K562 (cell line): ENCODE results near the gene TTLL8. TPM values are rescaled to one million over a fixed set of nuclear protein-coding genes. Genes with fewer than 3 reads are reported as not detected.

Source experiments
- ATAC-seq: fragments of 200-7000 bp; cut with Tn5 transposase; 3 replicates; pipeline ENCODE4 v1.9.1; 2020; ENCODE audit warnings: moderate library complexity
- BruUV-seq: library from RNA; stranded (reverse); fragments of 400-500 nt; replicated peaks from 2 replicates; lab custom pipeline; 2021; lab: Mats Ljungman, UMichigan
- CTCF ChIA-PET: fragments of 300-600 bp; formaldehyde crosslinking; extraction: SDS; loops from one replicate; lab custom pipeline; 2021; ENCODE audit warnings: low intra/inter-chr PET ratio; lab: Yijun Ruan, JAX
- POLR2A ChIA-PET: fragments of 300-600, 350-650 bp; sonication (Branson Sonifier 250); formaldehyde crosslinking; extraction: SDS; loops from one replicate; lab custom pipeline; 2021; ENCODE audit warnings: antibody characterized with exemption, inconsistent platforms; lab: Yijun Ruan, JAX
- DNase-seq, 4 experiments: peaks; one replicate each; pipeline versions ENCODE4 v3.0.0 to v3.0.0-alpha.2; 2011 to 2018; ENCODE audit warnings: low spot score in 3 of 4, mixed read lengths in 3 of 4; ENCODE audit errors: extremely low read depth in 1 of 4
- FAIRE-seq: peaks from 2 replicates; lab custom pipeline; 2011; peaks lifted over from hg19 to GRCh38; lab: Jason Lieb, UNC
- H2AFZ ChIP-seq: 2 replicates; pipeline ENCODE4 v1.6.0; 2011; ENCODE audit warnings: low read depth, low read length, control low read depth, inconsistent platforms
- H3K27ac ChIP-seq: fragments of 200-600 bp; 3 replicates; pipeline ENCODE4 v1.8.0; 2011; ENCODE audit warnings: low read depth, mild to moderate bottlenecking, control low read depth, inconsistent platforms, low read length, moderate library complexity, mixed read lengths; ENCODE audit errors: extremely low read depth
- H3K27me3 ChIP-seq, 2 experiments: fragments of 300-600 bp in 1 of 2; 2 replicates in 1 of 2; 3 replicates in 1 of 2; pipeline versions ENCODE4 v1.6.0 to v1.8.0; 2011; ENCODE audit warnings: inconsistent platforms in 2 of 2, low read length in 2 of 2, mild to moderate bottlenecking in 1 of 2, mixed read lengths in 1 of 2, moderate library complexity in 1 of 2; ENCODE audit not compliant: control insufficient read depth in 2 of 2, insufficient read depth in 2 of 2
- H3K36me3 ChIP-seq: fragments of 300-600 bp; 3 replicates; pipeline ENCODE4 v1.8.0; 2011; ENCODE audit warnings: mild to moderate bottlenecking, low read length, inconsistent platforms; ENCODE audit not compliant: control insufficient read depth, insufficient read depth
- H3K4me1 ChIP-seq, 2 experiments: fragments of 200-600 bp in 1 of 2; replicated peaks in 1 of 2; 2 replicates in 1 of 2; 3 replicates in 1 of 2; pipeline versions ENCODE4 v1.5.1 to v1.8.0; 2011; ENCODE audit warnings: inconsistent platforms in 2 of 2, low read length in 2 of 2, mild to moderate bottlenecking in 1 of 2, mixed read lengths in 1 of 2, moderate library complexity in 1 of 2; ENCODE audit not compliant: control insufficient read depth in 2 of 2, insufficient read depth in 2 of 2
- H3K4me2 ChIP-seq: 2 replicates; pipeline ENCODE4 v1.6.1; 2011; ENCODE audit warnings: low read length, control low read depth, inconsistent platforms, mixed read lengths; ENCODE audit not compliant: insufficient read depth
- H3K4me3 ChIP-seq: fragments of 200-600 bp; sonication (generic), shearing (Covaris generic); 2 replicates; pipeline ENCODE4 v1.5.1; 2016; ENCODE audit warnings: control low read depth, inconsistent platforms
- H3K79me2 ChIP-seq: fragments of 200-600 bp; 3 replicates; pipeline ENCODE4 v1.8.0; 2011; ENCODE audit warnings: low read length, inconsistent platforms; ENCODE audit not compliant: control insufficient read depth, insufficient read depth
- H3K9ac ChIP-seq, 2 experiments: 2 replicates each; pipeline versions ENCODE4 v1.6.0 to v1.6.1; 2011; ENCODE audit warnings: low read depth in 2 of 2, low read length in 2 of 2, control low read depth in 1 of 2, inconsistent platforms in 1 of 2, mild to moderate bottlenecking in 1 of 2, mixed read lengths in 1 of 2; ENCODE audit not compliant: insufficient read depth in 1 of 2
- H3K9me1 ChIP-seq: one replicate; pipeline ENCODE4 v1.6.0; 2011; ENCODE audit warnings: inconsistent platforms, mild to moderate bottlenecking, low read length, moderate library complexity; ENCODE audit not compliant: control insufficient read depth, insufficient read depth
- H3K9me3 ChIP-seq: replicated peaks from 2 replicates; pipeline ENCODE4 v1.5.1; 2011; ENCODE audit warnings: low read depth, low read length, inconsistent platforms; ENCODE audit not compliant: control insufficient read depth, insufficient read depth
- H4K20me1 ChIP-seq: replicated peaks from 2 replicates; pipeline ENCODE4 v1.6.1; 2011; ENCODE audit warnings: low read length, inconsistent platforms, mixed read lengths; ENCODE audit not compliant: control insufficient read depth, insufficient read depth
- AFF1 ChIP-seq, 2 experiments: fragments of 450-650 bp; IDR thresholded peaks; 2 replicates each; pipeline ENCODE4 v1.6.1; 2018; ENCODE audit warnings: mild to moderate bottlenecking in 2 of 2, low read depth in 1 of 2; ENCODE audit not compliant: partially characterized antibody in 2 of 2
- MED1 ChIP-seq: sonication (generic); formaldehyde crosslinking; IDR thresholded peaks from 2 replicates; pipeline ENCODE4 v1.8.1; 2023; ENCODE audit warnings: missing genetic modification reagents, borderline replicate concordance
- MTA3 ChIP-seq: fragments of 450-650 bp; formaldehyde crosslinking; IDR thresholded peaks from 2 replicates; pipeline ENCODE4 v1.6.1; 2017; ENCODE audit warnings: mild to moderate bottlenecking, borderline replicate concordance
- SAFB ChIP-seq: fragments of 200-400 bp; formaldehyde crosslinking; IDR thresholded peaks from 2 replicates; pipeline ENCODE4 v1.6.1; 2017; ENCODE audit warnings: low read depth, low read length, borderline replicate concordance
- SRSF9 ChIP-seq: fragments of 200-400 bp; formaldehyde crosslinking; IDR thresholded peaks from 2 replicates; pipeline ENCODE4 v1.6.1; 2017; ENCODE audit warnings: low read depth, low read length, borderline replicate concordance
- SUPT5H ChIP-seq: fragments of 450-650 bp; IDR thresholded peaks from 2 replicates; pipeline ENCODE4 v1.6.1; 2016
- ZNF551 ChIP-seq: fragments of 250-450 bp; sonication (Bioruptor Pico); IDR thresholded peaks from 2 replicates; pipeline ENCODE4 v1.5.0; 2021; ENCODE audit warnings: mild to moderate bottlenecking, moderate library complexity
- WGBS: fragments of 100-300 bp; shearing (Covaris generic); methylation state at CpG from one replicate; pipeline ENCODE4 v1.1.6; 2016; ENCODE audit warnings: low coverage, mixed read lengths; ENCODE audit not compliant: insufficient coverage; ENCODE audit errors: missing lambda C conversion rate; 5-methylcytosine and 5-hydroxymethylcytosine counted together
- in situ Hi-C: fragments of 300-500 bp; cut with MboI; formaldehyde crosslinking; loops from 4 replicates; pipeline ENCODE4 v1.15.0; 2018; ENCODE audit warnings: inconsistent platforms, mixed read lengths
- intact Hi-C: fragments of 100-400 bp; cut with micrococcal nuclease; formaldehyde crosslinking; loops from 2 replicates; pipeline ENCODE4 v1.14.2; 2022
- polyA plus RNA-seq, 8 experiments: library from polyadenylated mRNA; depleted of rRNA in 4 of 8; stranded (reverse) in 5 of 8; unstranded in 3 of 8; fragments of >200 nt; fragmentation: Nextera tagmentation in 2 of 8; fragmentation: Illumina TruSeq in 1 of 8; extraction: Ambion mirVana in 2 of 8; extraction: Trizol in 1 of 8; gene quantifications; 2 replicates each; pipeline versions ENCODE4 v1.2.1 to v1.2.3, GENCODE V29; 2011 to 2014; ENCODE audit warnings: inconsistent platforms in 1 of 8, missing spikeins in 1 of 8
- total RNA-seq, 7 experiments: library from RNA; depleted of rRNA in 6 of 7; stranded (reverse); fragments of >200 nt in 6 of 7; fragmentation: Illumina TruSeq in 2 of 7; extraction: Trizol in 2 of 7; gene quantifications; 2 replicates each; pipeline versions ENCODE4 v1.2.1 to v1.2.3, GENCODE V29; 2011 to 2021; ENCODE audit warnings: low replicate concordance in 1 of 7
- TF ChIP-seq, protein P1 (sequence below): fragments of 250-450 bp; sonication (Bioruptor Pico); IDR thresholded peaks from 2 replicates; pipeline ENCODE4 v1.4.0; 2020; ENCODE audit warnings: mild to moderate bottlenecking, moderate library complexity

Gene TTLL8
- total and polyA plus RNA-seq, 9 of the 15 experiments (the other 6 are each of a cell fraction or from before 2014, with no cell fraction given), result not detected

DNA sequence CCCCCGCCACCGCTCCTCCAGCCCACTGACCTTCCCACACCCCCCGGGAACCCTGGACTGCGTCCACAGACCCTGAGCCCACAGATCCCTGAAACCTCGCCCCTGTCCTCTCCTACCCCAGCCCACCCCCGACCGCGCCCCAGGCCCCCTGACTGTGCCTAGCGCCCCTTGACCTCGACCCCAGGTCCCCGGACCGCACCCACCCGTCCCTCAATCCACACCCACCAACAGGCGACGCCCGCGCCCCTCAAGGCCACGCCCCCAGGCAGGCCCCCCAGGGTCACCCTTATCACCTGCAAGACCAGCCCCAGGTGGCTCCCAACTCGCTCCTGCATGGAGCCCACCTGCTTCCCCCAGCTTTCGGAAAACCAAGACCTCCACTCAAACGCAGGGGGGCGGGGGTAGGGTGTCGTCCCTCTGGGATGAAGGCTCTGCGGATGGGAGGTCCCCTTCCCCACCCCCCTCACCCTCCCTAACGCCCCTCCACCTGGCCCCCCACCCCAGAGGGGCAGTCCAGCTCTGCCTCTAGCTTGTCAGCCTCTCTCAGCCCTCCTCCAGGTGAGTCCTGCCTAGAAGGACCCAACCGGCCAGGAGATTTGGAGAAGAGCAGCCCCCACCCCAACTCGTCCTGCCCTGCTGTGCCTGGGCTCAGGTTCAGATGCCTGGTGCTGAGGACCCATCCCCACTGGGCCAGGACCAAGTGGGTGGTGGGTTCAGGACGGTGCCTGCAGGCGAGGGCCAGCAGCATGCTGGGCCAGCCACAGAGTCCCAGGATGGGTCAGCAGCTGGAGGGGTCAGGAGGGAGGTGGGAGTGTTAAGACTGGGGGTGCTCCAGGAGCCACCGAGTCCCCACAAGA is 42.4 kb downstream of the TTLL8 start:
- no peaks in the 10 kb centered on the region for H3K9me1 ChIP-seq
- CTCF ChIA-PET, result no interaction called here
- no peak for TF ChIP-seq SAFB
- TF ChIP-seq, protein P1, sequence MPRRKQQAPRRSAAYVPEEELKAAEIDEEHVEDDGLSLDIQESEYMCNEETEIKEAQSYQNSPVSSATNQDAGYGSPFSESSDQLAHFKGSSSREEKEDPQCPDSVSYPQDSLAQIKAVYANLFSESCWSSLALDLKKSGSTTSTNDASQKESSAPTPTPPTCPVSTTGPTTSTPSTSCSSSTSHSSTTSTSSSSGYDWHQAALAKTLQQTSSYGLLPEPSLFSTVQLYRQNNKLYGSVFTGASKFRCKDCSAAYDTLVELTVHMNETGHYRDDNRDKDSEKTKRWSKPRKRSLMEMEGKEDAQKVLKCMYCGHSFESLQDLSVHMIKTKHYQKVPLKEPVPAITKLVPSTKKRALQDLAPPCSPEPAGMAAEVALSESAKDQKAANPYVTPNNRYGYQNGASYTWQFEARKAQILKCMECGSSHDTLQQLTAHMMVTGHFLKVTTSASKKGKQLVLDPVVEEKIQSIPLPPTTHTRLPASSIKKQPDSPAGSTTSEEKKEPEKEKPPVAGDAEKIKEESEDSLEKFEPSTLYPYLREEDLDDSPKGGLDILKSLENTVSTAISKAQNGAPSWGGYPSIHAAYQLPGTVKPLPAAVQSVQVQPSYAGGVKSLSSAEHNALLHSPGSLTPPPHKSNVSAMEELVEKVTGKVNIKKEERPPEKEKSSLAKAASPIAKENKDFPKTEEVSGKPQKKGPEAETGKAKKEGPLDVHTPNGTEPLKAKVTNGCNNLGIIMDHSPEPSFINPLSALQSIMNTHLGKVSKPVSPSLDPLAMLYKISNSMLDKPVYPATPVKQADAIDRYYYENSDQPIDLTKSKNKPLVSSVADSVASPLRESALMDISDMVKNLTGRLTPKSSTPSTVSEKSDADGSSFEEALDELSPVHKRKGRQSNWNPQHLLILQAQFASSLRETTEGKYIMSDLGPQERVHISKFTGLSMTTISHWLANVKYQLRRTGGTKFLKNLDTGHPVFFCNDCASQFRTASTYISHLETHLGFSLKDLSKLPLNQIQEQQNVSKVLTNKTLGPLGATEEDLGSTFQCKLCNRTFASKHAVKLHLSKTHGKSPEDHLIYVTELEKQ, result no peak
- no peak for TF ChIP-seq SRSF9
- no peak for TF ChIP-seq SUPT5H
- TF ChIP-seq MED1, result no peak
- TF ChIP-seq AFF1 (IDR thresholded peaks at IDR 0.05; ENCODE audit: low read depth in 1 of 2, partially characterized antibody in 2 of 2), result no peak
- no peak for TF ChIP-seq MTA3
- TF ChIP-seq ZNF551 (CRISPR knock-in tag), result no peak

More for the DNA sequence above, 42.4 kb downstream of the TTLL8 start:
- H4K20me1 ChIP-seq, result peaks cover 4% of the 10 kb centered on the region; the same call in 1 of the 2 replicates
- no peaks in the 10 kb centered on the region for H3K36me3 ChIP-seq
- H3K4me2 ChIP-seq, result no peak overlapping the region
- BruUV-seq, result no TSS peak
- H3K9me3 ChIP-seq, result no peaks in the 10 kb centered on the region; the same call in 1 of the 2 replicates
- no peak overlapping the region for H3K9ac ChIP-seq
- 12% methylated on average over 3 of the region's 30 CpGs for WGBS
- H3K79me2 ChIP-seq, result no peaks in the 10 kb centered on the region
- ATAC-seq, result no peak
- intact Hi-C loops (no loop called here), in situ Hi-C loops (no loop called here)
- peaks cover 0 to 31% of the 10 kb centered on the region in 2 experiments; a peak in 2 of 5 replicates for H3K27me3 ChIP-seq
- FAIRE-seq, result no peak
- DNase-seq, result peak in 1 of 4 experiments; percentile 31
- no peak overlapping the region for H3K27ac ChIP-seq
- no peak overlapping the region for H3K4me3 ChIP-seq
- H3K4me1 ChIP-seq, result peaks cover 0 to 54% of the 10 kb centered on the region in 2 experiments; a peak in 2 of 5 replicates
- POLR2A ChIA-PET, result no interaction called here
- H2AFZ ChIP-seq, result no peak overlapping the region
